Thoracic aorta (tissue), 2 donors: ENCODE results near the gene BORCS8. TPM values are rescaled to one million over a fixed set of nuclear protein-coding genes. Genes with fewer than 3 reads are reported as not detected.

Experiments
- ATAC-seq: fragments of 150-250 bp; one replicate; pipeline ENCODE4 v1.8.0; 2017; ENCODE audit warnings: low read depth; ENCODE audit not compliant: insufficient number of reproducible peaks, low FRiP score
- DNase-seq: peaks from one replicate; pipeline ENCODE4 v3.0.0-alpha.2; 2020; ENCODE audit warnings: low spot score
- H3K27ac ChIP-seq, 2 donors: fragments of 200-600 bp; sonication (generic); 1 replicate in 1 of 2; 2 replicates in 1 of 2; pipeline ENCODE4 v1.5.1; 2016; ENCODE audit warnings: mild to moderate bottlenecking in 2 of 2, moderate library complexity in 2 of 2
- H3K27me3 ChIP-seq: fragments of 200-600 bp; sonication (generic); replicated peaks from 2 replicates; pipeline ENCODE4 v1.6.0; 2016; ENCODE audit warnings: mild to moderate bottlenecking; ENCODE audit not compliant: insufficient read depth
- H3K36me3 ChIP-seq: fragments of 200-600 bp; sonication (generic); one replicate; pipeline ENCODE4 v1.5.1; 2016
- H3K4me1 ChIP-seq, 2 donors: fragments of 200-600 bp; sonication (generic); 1 replicate in 1 of 2; 2 replicates in 1 of 2; pipeline versions ENCODE4 v1.5.1 to v1.6.0; 2016; ENCODE audit warnings: low read depth in 2 of 2, mild to moderate bottlenecking in 1 of 2; ENCODE audit not compliant: control insufficient read depth in 1 of 2
- H3K4me3 ChIP-seq: fragments of 200-600 bp; sonication (generic); 2 replicates; pipeline ENCODE4 v1.5.1; 2016; ENCODE audit warnings: mild to moderate bottlenecking
- H3K9me3 ChIP-seq: fragments of 200-600 bp; sonication (generic); 2 replicates; pipeline ENCODE4 v1.5.1; 2016
- CTCF ChIP-seq: fragments of 200-600 bp; sonication (generic); IDR thresholded peaks from one replicate; pipeline ENCODE4 v1.5.1; 2019; ENCODE audit warnings: antibody characterized with exemption
- total RNA-seq, 2 donors: library from RNA; depleted of rRNA; stranded (reverse); fragments of >200 nt; gene quantifications; one replicate each; pipeline versions ENCODE4 v1.1.0 to v1.2.3, GENCODE V29; 2016

The BORCS8 gene
- total RNA-seq, 2 donors from 2014 or later, result 15.2 to 15.4 TPM

- ATAC-seq, result no peak
- Histone ChIP-seq H3K27me3 (no peaks in the 10 kb centered on the region), H3K36me3 (no peaks in the 10 kb centered on the region), H3K4me3 (no peak overlapping the region), H3K9me3 (peaks cover 9% of the 10 kb centered on the region), H3K27ac (no peak overlapping the region), H3K4me1 (peaks cover 10% of the 10 kb centered on the region in 2 donors)
- no peak for TF ChIP-seq CTCF
- DNase-seq, result no peak
Measured at GRCh38 chr19:19132912-19133311, 59.0 kb downstream of the BORCS8 start.

- no peak for TF ChIP-seq CTCF
- Histone ChIP-seq H3K4me3 (no peak overlapping the region), H3K4me1 (peaks cover under 1% of the 10 kb centered on the region in 2 donors), H3K27ac (no peak overlapping the region), H3K36me3 (no peaks in the 10 kb centered on the region), H3K9me3 (peaks cover 9% of the 10 kb centered on the region), H3K27me3 (no peaks in the 10 kb centered on the region)
- ATAC-seq (no peak), DNase-seq (no peak)
Measured at GRCh38 chr19:19131989-19132388, 60.0 kb downstream of the BORCS8 start.

Other genes with a start within 250 kb of the BORCS8 start
- 10 to 100 TPM; 42.6 to 57.5 TPM for gene SUGP2, start 158.6 kb downstream of the BORCS8 start, total RNA-seq
- 10 to 100 TPM; 21.0 to 38.6 TPM for gene ARMC6, start 158.5 kb downstream of the BORCS8 start, total RNA-seq
- gene SLC25A42, start 128.2 kb downstream of the BORCS8 start, total RNA-seq, result 10 to 100 TPM in 1 of 2 donors, 1 to 10 TPM in 1; 8.3 to 14.4 TPM
- gene TMEM161A, start 53.7 kb downstream of the BORCS8 start, total RNA-seq, result 10 to 100 TPM; 13.8 to 14.4 TPM
- gene MEF2B, start 21.9 kb downstream of the BORCS8 start, total RNA-seq, result 1 to 10 TPM; 1.5 to 2.0 TPM
- 10 to 100 TPM; 17.6 to 23.2 TPM for gene RFXANK, start 106 bp upstream of the BORCS8 start, total RNA-seq
- 10 to 100 TPM in 1 of 2 donors, 1 to 10 TPM in 1; 6.5 to 17.9 TPM for gene NR2C2AP, start 11.3 kb upstream of the BORCS8 start, total RNA-seq
- gene NCAN, start 19.8 kb upstream of the BORCS8 start, total RNA-seq, result not detected
- gene TM6SF2, start 81.1 kb upstream of the BORCS8 start, total RNA-seq, result 1 to 10 TPM in 1 of 2 donors, under 1 TPM in 1; 0.49 to 4.1 TPM
- gene SUGP1, start 128.4 kb upstream of the BORCS8 start, total RNA-seq, result 10 to 100 TPM; 25.0 to 43.0 TPM
- 100 to 1,000 TPM in 1 of 2 donors, 10 to 100 TPM in 1; 93.9 to 119 TPM for gene MAU2, start 128.7 kb upstream of the BORCS8 start, total RNA-seq
- 10 to 100 TPM; 55.9 to 79.1 TPM for gene GATAD2A, start 213.5 kb upstream of the BORCS8 start, total RNA-seq